CD4-positive, CD25-positive, alpha-beta regulatory T cell (primary cell): ENCODE results near the gene B3GNT2. TPM values are rescaled to one million over a fixed set of nuclear protein-coding genes. Genes with fewer than 3 reads are reported as not detected.
"Not testable (repeated sequence)": the region's sequence is repeated elsewhere in the genome, so short reads cannot be mapped to it uniquely, and the experiment has no call there.

Experiments
- ATAC-seq, 2 donors: fragments of 150-1000 bp; cut with Tn5 transposase; one replicate each; pipeline ENCODE4 v1.10.0; 2021; ENCODE audit warnings: low read depth in 2 of 2, moderate number of reproducible peaks in 2 of 2, moderate library complexity in 1 of 2
- DNase-seq, 3 donors: peaks; one replicate each; pipeline versions ENCODE4 v3.0.0 to v3.0.0-alpha.2; 2012 to 2022; ENCODE audit warnings: mixed read lengths in 1 of 3
- H3K27ac ChIP-seq: one replicate; pipeline ENCODE4 v1.7.0; 2013; ENCODE audit warnings: mild to moderate bottlenecking, low read length; ENCODE audit not compliant: insufficient read depth, poor library complexity, severe bottlenecking
- H3K27me3 ChIP-seq: one replicate; pipeline ENCODE4 v1.7.0; 2013; ENCODE audit warnings: low read length; ENCODE audit not compliant: control insufficient read depth, insufficient read depth
- H3K36me3 ChIP-seq: one replicate; pipeline ENCODE4 v1.7.0; 2013; ENCODE audit warnings: mild to moderate bottlenecking, low read length, moderate library complexity; ENCODE audit not compliant: control insufficient read depth, insufficient read depth
- H3K4me1 ChIP-seq: 2 replicates; pipeline ENCODE4 v1.7.0; 2013; ENCODE audit warnings: mild to moderate bottlenecking, low read length; ENCODE audit not compliant: insufficient read depth, control insufficient read depth, poor library complexity, severe bottlenecking
- H3K4me3 ChIP-seq: one replicate; pipeline ENCODE4 v1.7.0; 2013; ENCODE audit warnings: low read depth, mild to moderate bottlenecking, low read length, moderate library complexity
- H3K9me3 ChIP-seq, 2 experiments: 1 replicate in 1 of 2; 2 replicates in 1 of 2; pipeline ENCODE4 v1.7.0; 2013; ENCODE audit warnings: low read length in 2 of 2, mild to moderate bottlenecking in 1 of 2, moderate library complexity in 1 of 2; ENCODE audit not compliant: control insufficient read depth in 2 of 2
- H3K27ac Mint-ChIP-seq, 3 donors: one replicate each; pipeline ENCODE4 v1.8.0; 2020 to 2022; ENCODE audit warnings: mild to moderate bottlenecking in 3 of 3, mixed read lengths in 3 of 3, moderate library complexity in 2 of 3
- H3K27me3 Mint-ChIP-seq: one replicate; pipeline ENCODE4 v1.8.0; 2022; ENCODE audit warnings: mild to moderate bottlenecking, mixed read lengths
- H3K36me3 Mint-ChIP-seq: one replicate; pipeline ENCODE4 v1.8.0; 2020; ENCODE audit warnings: mixed read lengths
- H3K4me1 Mint-ChIP-seq, 4 donors: one replicate each; pipeline ENCODE4 v1.8.0; 2020 to 2022; ENCODE audit warnings: mixed read lengths in 4 of 4, mild to moderate bottlenecking in 1 of 4
- H3K4me3 Mint-ChIP-seq, 4 donors: one replicate each; pipeline ENCODE4 v1.8.0; 2020 to 2022; ENCODE audit warnings: mild to moderate bottlenecking in 4 of 4, mixed read lengths in 4 of 4, moderate library complexity in 3 of 4
- H3K9me3 Mint-ChIP-seq, 7 donors: one replicate each; pipeline ENCODE4 v1.8.0; 2020 to 2022; ENCODE audit warnings: mixed read lengths in 7 of 7, mild to moderate bottlenecking in 3 of 7, moderate library complexity in 2 of 7
- polyA plus RNA-seq, 4 donors: library from polyadenylated mRNA; unstranded; fragments of 300-500 nt; fragmentation: Illumina TruSeq; gene quantifications; one replicate each; pipeline ENCODE4 v1.2.3, GENCODE V29; 2021
- total RNA-seq: library from RNA; stranded (reverse); gene quantifications from one replicate; pipeline ENCODE4 v1.2.3, GENCODE V29; 2022

B3GNT2 gene
- total and polyA plus RNA-seq, 5 donors from 2014 or later: 34.8 to 61.5 (median 40.1) TPM

- no peaks in the 10 kb centered on the region for H3K4me1 Mint-ChIP-seq
These were observed 71.8 kb downstream of the B3GNT2 start for GRCh38 chr2:62267696-62268095.

GRCh38 chr2:62268681-62269188 lies 72.8 kb downstream of the B3GNT2 start:
- H3K36me3 ChIP-seq, H3K9me3 Mint-ChIP-seq, H3K27ac ChIP-seq, H3K4me3 Mint-ChIP-seq, H3K4me3 ChIP-seq, ATAC-seq, H3K9me3 ChIP-seq, H3K27me3 Mint-ChIP-seq, H3K27me3 ChIP-seq, H3K4me1 Mint-ChIP-seq, H3K36me3 Mint-ChIP-seq, H3K4me1 ChIP-seq, DNase-seq, H3K27ac Mint-ChIP-seq: not testable (repeated sequence)

More at GRCh38 chr2:62267696-62268095, 71.8 kb downstream of the B3GNT2 start:
- Mint-ChIP-seq H3K4me3 (no peak overlapping the region), H3K36me3 (no peaks in the 10 kb centered on the region), H3K27me3 (no peaks in the 10 kb centered on the region), H3K9me3 (peaks cover 0 to 6% (median 2%) of the 10 kb centered on the region in 7 donors), H3K27ac (no peak overlapping the region)
- Histone ChIP-seq H3K4me1 (no peaks in the 10 kb centered on the region), H3K4me3 (no peak overlapping the region), H3K27ac (no peak overlapping the region), H3K36me3 (no peaks in the 10 kb centered on the region), H3K9me3 (peaks cover 0 to 2% of the 10 kb centered on the region in 2 experiments), H3K27me3 (no peaks in the 10 kb centered on the region)
- no peak for ATAC-seq
- DNase-seq: no peak

GRCh38 chr2:62270728-62271127 lies 74.8 kb downstream of the B3GNT2 start:
- no peaks in the 10 kb centered on the region for H3K36me3 Mint-ChIP-seq
- no peak overlapping the region for H3K4me3 Mint-ChIP-seq
- no peak overlapping the region for H3K27ac Mint-ChIP-seq
- no peak for DNase-seq
- peaks cover 0 to 6% (median 2%) of the 10 kb centered on the region in 7 donors for H3K9me3 Mint-ChIP-seq
- Histone ChIP-seq H3K27ac (no peak overlapping the region), H3K4me3 (no peak overlapping the region), H3K4me1 (no peaks in the 10 kb centered on the region), H3K27me3 (no peaks in the 10 kb centered on the region), H3K9me3 (peaks cover 0 to 2% of the 10 kb centered on the region in 2 experiments), H3K36me3 (no peaks in the 10 kb centered on the region)
- peaks cover 0 to 2% (median 0%) of the 10 kb centered on the region in 4 donors for H3K4me1 Mint-ChIP-seq
- ATAC-seq: no peak
- no peaks in the 10 kb centered on the region for H3K27me3 Mint-ChIP-seq
